GM12864 (cell line): Measurements from ENCODE around the gene KDM4B.

Source experiments
- DNase-seq: peaks from one replicate; pipeline ENCODE4 v3.0.0-alpha.2; 2011; ENCODE audit warnings: low read depth
- H3K4me3 ChIP-seq: 2 replicates; pipeline ENCODE4 v1.5.1; 2011; ENCODE audit warnings: mild to moderate bottlenecking, low read depth, low read length, control low read depth
- TF ChIP-seq, protein P1 (sequence below): IDR thresholded peaks from 2 replicates; pipeline ENCODE4 v1.5.1; 2011; ENCODE audit warnings: low read depth, mild to moderate bottlenecking, moderate library complexity, low read length, control low read depth, inconsistent platforms; ENCODE audit errors: missing control alignments

Gene KDM4B

DNA sequence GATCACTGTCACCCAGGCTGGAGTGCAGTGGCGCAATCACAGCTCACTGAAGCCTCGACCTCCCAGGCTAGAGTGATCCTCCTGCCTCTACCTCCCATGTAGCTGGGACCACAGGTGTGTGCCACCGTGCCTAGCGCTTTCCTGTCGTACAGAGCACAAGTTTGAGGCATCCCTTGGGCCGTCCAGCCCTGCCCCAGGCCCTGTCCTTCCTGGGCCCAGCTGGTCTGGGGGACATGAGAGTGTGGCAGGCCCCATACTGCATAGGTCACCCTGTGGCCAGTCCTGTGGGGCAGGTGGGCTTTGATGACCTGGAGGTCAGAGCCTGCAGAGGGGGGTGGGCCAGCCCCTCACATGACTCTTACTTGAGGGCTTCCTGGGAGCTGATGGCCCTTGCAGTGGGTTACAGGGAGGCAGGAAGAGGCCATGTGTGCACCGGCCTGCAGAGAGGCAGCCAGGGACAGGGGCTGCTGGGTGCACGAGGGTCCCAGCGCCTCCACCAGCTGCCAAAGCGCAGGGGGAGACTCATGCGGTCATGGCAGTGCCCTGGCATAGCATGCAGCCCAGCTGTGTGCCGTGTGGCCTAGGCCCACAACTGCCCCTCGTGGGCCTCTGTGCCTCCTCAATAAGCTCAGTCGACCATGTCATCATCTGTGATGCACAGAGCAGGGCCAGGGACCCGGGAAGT lies 61.4 kb downstream of the KDM4B start:
- DNase-seq, result no peak
- no peak overlapping the region for H3K4me3 ChIP-seq
- TF ChIP-seq, protein P1, sequence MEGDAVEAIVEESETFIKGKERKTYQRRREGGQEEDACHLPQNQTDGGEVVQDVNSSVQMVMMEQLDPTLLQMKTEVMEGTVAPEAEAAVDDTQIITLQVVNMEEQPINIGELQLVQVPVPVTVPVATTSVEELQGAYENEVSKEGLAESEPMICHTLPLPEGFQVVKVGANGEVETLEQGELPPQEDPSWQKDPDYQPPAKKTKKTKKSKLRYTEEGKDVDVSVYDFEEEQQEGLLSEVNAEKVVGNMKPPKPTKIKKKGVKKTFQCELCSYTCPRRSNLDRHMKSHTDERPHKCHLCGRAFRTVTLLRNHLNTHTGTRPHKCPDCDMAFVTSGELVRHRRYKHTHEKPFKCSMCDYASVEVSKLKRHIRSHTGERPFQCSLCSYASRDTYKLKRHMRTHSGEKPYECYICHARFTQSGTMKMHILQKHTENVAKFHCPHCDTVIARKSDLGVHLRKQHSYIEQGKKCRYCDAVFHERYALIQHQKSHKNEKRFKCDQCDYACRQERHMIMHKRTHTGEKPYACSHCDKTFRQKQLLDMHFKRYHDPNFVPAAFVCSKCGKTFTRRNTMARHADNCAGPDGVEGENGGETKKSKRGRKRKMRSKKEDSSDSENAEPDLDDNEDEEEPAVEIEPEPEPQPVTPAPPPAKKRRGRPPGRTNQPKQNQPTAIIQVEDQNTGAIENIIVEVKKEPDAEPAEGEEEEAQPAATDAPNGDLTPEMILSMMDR, result no peak

- TF ChIP-seq, protein P1, result no peak
- DNase-seq, result no peak
- H3K4me3 ChIP-seq, result no peak overlapping the region
Measured at GRCh38 chr19:5030822-5031221, 61.9 kb downstream of the KDM4B start.

DNA sequence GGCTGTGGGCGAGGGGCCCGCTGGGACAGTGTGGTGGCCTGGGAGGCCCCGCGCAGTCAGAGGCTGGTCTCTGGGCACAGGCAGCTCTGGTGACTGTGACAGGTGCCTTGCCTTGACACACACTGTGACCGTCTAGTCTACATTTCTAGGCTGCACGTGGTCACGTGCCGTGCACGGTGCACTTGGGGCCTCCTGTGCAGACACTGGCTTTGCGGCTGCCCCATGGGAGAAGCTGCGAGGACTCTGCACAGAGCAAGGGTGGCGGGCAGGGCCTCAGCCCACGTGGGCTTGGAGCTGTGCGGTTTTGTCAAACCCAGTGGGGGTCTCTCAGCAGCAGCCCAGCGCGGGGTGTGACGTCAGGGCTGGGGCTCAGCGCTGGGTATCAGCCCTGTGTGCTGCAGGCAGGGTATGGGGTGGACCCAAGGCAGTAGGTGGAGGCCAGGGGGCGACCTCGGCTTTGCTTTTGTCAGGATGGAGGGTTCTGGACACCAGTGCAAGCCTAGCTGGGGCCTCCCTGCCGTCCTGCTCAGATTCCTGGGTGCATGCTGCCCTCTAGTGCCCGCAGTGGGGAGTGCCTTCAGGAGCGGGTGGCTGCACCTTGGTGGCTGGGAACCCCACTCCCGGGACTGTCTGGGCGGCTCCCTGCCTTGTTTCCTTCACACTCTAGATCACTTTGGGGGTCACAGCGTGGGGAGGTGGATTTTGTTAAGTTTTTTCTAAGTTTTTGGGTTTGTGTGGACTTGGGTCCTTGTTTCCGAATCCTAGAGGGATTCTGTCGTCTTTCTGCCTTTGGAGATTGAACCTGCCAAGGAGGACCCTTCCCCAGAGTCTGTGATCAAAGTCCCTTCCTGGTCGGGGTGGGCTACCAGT lies 62.6 kb downstream of the KDM4B start:
- peak; percentile 29 for DNase-seq
- TF ChIP-seq, protein P1, result peak; percentile 95
- H3K4me3 ChIP-seq, result no peak overlapping the region

GRCh38 chr19:5032101-5032967 lies 63.4 kb downstream of the KDM4B start:
- no peak overlapping the region for H3K4me3 ChIP-seq
- TF ChIP-seq, protein P1, result no peak
- no peak for DNase-seq

DNA sequence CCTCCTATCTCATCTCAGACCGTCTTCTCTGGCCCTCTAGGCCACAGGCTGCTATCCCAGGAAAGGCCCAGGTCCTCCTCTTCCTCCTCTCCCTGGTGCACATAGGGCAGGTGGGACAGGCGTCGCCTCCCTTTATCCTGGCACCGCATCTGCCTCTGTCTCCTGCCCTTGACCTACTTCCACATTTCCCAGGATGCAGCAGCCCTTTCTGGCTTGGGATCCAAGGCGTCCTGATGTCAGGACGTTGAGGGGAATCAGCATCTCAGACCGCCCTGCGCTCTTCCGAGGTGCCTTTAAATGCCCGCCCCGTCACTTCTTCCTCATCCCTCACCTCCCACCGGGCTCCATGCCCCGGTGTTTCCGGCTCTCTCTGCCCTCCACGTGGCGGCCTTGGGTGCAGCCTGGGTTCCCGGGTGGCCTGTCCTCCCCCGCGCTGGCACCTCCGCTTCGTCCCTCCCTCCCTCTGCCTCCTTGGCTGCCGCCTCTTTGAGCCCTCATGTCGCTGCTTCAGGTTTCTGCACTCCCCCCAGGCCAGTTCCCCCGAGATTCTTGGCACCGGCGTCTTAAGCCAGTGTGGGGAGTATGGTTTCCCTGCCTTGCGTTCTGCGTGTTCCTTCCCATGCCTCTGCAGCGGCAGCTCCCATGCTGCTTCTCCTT lies 66.3 kb downstream of the KDM4B start:
- no peak for DNase-seq
- TF ChIP-seq, protein P1, result no peak
- no peak overlapping the region for H3K4me3 ChIP-seq
